ENCODE data around the gene SECISBP2.
A peak's percentile ranks its signal among the peaks of the same experiment; 100 is the strongest.

Gene SECISBP2

DNA sequence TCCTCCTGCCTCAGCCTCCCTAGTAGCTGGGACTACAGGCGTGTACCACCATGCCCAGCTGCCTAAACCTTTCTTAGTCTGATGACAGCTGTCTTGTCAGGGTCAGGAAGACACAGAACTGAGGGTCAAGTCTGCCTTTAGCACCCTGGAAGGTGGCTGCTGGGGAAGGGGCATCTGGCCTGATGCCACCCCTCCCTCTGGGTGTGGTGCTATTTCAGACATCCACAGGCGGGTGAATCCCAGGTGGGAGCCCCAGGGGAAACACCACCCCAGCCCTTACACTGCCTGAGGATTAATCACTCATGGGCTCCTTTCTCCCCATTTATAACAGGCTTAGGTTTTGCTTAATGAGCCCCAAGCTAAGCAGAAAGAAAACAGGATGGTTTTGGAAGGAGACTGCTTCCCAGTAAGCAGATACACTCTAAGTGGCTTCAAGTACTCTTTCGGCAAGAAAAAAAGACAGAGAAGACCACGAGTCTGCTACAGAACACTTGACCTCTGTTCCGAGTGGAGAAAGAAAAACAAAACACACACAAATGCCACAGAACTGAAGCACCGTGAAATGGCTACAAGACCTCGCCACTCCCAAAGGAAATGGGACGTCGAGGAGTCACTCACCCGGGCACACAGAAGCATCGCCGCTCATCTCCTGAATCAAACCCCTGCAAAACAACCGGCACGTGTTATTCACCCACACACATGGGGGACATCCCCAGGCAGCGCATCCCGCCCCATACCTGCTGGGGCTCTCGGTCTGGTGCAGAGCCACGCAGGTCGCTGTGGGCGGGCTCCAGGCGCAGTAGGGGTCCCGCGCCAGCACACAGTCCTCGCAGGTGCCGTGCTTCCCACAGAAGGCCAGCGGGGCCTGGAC lies 62.4 kb downstream of the SECISBP2 start:
- DNase-seq = no peak

DNA sequence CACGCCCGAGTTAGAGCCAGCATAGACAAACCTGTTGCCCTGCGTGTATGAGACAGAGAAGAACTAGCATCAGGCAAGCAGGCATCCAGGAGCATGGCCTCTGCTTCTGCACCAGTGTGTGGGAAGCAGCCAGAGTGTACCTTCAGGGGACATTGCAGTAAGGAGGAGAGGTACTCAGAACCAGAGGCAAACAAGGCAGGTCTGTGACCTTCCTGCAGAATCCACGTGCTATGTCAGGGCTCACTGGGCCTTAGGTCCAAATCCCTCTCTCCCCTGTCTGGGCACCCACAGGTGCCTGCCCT lies 63.0 kb downstream of the SECISBP2 start:
- DNase-seq = no peak

DNA sequence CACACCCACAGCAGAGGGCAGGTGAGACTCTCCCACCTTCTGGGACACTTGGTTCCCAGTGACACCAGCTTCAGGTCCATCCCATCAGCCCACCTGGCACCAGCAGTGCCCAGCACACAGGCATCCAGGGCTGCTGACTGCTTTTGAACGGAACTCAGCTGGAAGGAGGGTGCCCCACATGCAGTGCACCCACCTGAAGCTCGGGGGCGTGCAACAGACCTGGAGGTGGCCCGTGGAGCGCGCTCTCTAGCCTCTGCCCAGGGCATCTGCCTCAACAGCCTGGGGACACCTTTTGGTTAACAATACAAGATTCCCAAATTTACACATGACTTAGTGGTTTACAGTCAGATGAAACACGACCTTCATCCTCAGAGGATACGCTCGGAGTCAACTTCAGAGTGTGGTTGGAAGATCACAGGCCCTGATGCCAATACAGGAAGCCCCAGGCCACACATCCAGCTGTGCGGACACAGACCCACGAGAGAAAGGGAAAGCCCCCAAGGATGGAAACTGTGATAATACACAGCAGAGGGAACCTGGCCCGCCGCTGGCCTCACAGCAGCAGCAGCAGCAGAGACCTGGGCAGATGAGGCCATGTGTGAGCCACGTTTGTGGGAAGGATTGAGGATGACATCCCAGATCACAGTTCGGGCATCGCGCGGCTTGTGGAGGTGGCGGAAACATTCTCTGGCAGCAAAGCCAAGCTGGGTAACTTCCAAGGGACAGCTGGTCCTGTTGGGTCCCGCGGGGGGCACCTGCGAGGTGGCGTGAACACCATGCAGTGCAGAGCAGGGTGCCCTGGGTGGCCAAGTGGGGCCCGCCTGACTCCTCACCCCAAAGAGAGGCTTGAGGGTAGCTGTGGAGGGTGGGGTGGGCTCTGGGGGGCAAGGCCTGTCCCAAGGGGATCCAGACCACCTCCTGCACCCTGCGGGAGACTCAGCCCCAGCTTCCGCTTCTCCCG lies 64.0 kb downstream of the SECISBP2 start:
- no peak for DNase-seq

DNA sequence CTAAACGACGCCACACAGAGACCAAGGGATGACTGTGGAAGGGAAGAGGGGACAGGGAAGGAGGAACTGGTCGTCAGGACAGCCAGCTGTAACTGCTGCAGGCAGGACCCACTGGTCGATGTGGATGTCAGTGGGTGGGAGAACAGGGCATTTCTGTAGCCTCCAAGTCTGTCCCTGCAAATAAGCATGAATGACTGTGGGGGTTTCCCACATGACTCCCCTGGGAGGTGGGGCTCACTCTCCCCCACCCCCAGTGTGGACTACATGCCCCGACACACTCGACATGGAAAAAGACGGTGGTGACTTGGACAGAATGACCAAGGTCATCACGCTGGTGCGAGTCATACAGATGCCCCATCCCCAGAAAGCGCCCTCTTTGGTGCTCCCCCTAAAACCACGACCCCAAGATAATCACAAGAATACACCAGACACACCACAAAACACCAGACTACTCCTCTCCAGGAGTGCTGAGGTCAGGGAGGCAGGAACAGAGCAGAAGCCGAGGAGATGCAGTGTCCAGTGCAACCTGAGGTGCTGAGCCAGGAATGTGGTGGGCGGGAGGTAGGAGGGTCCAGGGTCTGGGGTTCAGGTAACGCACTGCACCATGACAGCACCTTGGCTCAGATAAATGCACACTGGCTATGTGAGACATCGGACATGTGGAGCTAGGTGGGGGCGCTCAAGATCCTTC lies 64.9 kb downstream of the SECISBP2 start:
- DNase-seq = no peak

DNA sequence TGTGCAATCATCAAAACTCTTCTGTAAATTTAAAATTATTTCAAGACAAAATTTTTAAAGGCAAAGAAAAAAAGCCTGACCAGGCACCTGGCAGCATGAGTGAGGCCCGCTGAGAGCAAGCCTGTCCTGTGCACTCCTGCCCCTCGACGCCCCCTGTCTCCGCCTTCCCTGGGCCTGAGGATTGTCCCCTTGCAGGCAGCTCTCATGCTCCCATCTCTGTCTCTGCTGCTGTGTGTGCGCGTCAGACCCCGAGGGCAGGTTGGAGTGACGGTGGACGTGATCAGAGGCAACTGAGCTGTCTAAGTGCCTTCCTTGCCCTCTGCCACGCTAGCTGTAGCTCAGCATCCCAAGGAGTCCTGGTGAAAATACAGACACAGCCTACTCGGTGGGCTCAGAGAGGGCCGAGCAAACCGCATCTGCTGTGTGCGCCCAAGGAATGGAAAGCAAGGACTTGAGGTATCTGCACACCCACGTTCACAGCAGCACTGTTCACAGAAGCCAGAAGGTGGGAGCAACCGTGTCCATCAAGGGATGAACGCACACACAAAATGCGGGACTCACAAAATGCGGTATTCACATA lies 65.5 kb downstream of the SECISBP2 start:
- DNase-seq = peak in 1 of 56 donors; percentile 23

GRCh38 chr9:89384783-89385182 lies 66.5 kb downstream of the SECISBP2 start:
- DNase-seq = no peak

GRCh38 chr9:89386206-89386605 lies 67.9 kb downstream of the SECISBP2 start:
- no peak for DNase-seq

DNA sequence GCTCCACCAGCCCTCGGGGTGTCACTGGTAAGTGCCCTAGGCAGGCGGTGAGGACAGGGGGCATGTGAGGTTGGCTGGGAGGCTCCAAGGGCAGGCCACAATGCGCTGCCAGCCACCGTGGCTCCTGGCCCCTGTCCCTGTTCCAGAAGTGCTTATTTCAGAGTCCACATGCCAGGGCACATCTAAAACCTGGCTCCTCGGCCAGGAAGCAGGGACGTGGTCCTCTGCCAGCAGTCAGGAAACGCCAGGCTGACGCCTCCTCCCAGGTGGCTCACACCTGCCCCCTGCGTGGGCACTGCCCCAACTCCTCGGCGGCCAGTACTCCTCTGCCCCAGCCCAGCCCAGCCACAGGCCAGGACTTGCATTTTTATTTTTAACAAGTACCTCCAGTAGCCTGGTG lies 68.5 kb downstream of the SECISBP2 start:
- peak in 1 of 56 donors; percentile 29 for DNase-seq

DNA sequence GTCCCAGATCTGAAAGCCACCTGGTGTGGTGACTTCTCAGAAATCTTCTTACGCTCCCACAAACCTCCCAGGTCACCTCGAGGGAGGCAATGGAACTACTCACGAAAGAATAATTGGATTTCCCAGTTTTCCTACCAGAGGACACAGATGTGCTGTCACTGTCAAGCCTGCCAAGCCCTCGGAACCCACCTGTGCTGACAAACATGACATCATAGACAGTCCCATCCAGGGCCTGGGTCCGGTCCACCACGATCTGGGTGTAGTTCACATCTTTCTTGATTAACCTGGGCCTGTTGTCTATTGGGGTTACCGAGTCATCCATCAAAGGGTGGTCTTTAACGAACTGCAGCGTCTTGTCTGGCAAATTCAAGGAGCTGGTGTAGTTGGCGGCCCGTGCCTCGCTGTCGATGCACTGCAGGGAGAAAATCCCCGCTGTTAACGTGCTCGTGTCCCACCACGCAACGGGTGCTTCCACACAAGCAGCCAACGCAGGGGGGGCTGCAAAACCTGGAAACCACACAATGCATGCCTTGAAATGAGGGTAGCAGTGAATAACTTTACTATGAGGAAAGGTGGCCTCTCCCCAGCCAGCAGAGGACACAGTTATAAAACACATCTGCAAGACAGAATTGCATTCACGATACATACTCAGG lies 69.0 kb downstream of the SECISBP2 start:
- DNase-seq = no peak

- DNase-seq = peak in 4 of 56 donors; percentile 23 to 33 (median 28)
These were observed 70.0 kb downstream of the SECISBP2 start for GRCh38 chr9:89388084-89388867.

DNA sequence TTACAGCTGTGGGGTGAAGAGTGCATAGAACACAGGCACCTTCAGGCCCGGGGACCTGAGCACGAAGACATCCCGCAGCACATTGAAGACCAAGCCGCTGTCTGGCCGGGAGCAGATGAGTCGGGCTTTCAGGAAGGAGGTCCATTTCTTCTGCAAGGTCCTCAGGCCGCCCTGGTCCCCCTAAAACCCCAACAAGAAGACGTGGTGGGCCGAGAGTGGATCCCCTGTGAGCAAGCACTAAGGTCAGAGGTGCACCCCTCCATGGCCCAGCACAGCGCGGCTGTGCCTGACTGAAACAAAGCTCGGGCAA lies 70.5 kb downstream of the SECISBP2 start:
- DNase-seq = no peak

GRCh38 chr9:89390068-89390555 lies 71.8 kb downstream of the SECISBP2 start:
- no peak for DNase-seq

GRCh38 chr9:89390578-89391116 lies 72.3 kb downstream of the SECISBP2 start:
- DNase-seq = no peak

DNA sequence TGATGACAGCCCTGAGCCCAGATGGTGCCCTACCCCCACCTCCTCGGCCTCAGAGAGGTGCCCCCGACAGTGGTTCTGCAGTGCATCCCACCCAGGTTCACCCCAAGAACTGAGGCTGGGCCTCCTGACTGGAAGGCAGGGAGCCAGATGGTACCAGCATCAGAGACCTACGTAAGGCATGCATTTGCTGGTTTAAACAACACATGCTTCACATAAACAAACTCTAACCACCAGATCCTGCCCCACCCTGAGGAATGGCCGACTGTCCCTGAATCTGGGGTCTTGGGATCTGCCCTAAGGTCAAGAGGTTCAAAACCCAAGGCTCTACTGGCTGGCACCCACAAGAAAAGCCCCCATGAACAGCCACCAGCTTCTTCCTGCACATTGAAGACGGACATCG lies 73.3 kb downstream of the SECISBP2 start:
- no peak for DNase-seq

- no peak for DNase-seq
These were observed 76.1 kb downstream of the SECISBP2 start for GRCh38 chr9:89394412-89394811.

DNA sequence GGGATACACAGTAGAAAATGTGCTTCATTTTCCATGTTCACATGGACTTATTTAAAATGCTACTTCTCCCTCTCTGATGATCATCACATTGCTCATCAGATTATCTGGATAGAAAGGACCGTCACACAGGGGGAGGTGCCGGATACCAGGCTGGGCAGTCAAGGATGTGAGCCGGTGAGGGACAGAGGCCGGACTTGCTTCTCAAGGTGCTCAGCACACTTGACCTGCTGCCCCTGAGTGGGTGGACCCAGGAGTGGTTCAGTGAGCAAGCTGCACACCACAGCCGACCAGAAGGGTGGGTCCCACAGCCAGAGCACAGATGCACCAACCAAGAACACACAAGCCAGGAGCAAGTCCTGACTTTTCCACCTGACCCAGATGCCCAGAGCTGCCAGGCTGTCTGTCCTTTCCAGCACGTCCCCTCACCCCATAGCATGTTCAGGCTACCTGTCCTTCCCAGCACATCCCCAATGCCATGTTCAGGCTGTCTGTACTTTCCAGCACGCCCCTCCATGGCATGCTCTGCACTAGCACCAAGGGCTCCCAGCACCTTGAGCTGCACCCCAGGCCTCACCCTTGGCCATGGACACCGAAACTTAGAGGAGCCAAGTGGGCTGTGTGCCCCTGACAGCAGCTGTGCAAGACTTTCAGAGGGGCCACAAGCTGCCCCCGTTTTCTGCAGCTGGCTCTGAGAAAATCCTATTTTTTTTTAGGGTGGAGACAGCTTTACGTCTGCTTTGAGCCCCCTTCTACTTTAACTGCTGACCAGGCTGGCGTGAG lies 77.8 kb downstream of the SECISBP2 start:
- DNase-seq = no peak

- no peak for DNase-seq
These were observed 79.2 kb downstream of the SECISBP2 start for GRCh38 chr9:89397471-89397870.

GRCh38 chr9:89398621-89399020 lies 80.3 kb downstream of the SECISBP2 start:
- no peak for DNase-seq

All from amygdala (tissue), 56 donors.